ENCODE measurements around the gene NTSR1. TPM values are rescaled to one million over a fixed set of nuclear protein-coding genes. Genes with fewer than 3 reads are reported as not detected.

Gene NTSR1
- total RNA-seq, 1 experiment from 2014 or later: 4.5 TPM

GRCh38 chr20:62742979-62743776, 34.5 kb downstream of the NTSR1 start:
- Mint-ChIP-seq H3K27me3 (ENCODE audit: insufficient read depth, unreplicated experiment) (no peaks in the 10 kb centered on the region), H3K4me1 (ENCODE audit: insufficient read depth, unreplicated experiment) (peaks cover 13% of the 10 kb centered on the region), H3K4me3 (ENCODE audit: unreplicated experiment) (no peak overlapping the region), H3K27ac (ENCODE audit: low read depth, unreplicated experiment) (no peak overlapping the region), H3K9me3 (ENCODE audit: unreplicated experiment) (no peaks in the 10 kb centered on the region), H3K36me3 (ENCODE audit: insufficient read depth, unreplicated experiment) (no peaks in the 10 kb centered on the region)
- TF ChIP-seq CTCF (IDR thresholded peaks at IDR 0.05; ENCODE audit: unreplicated experiment): no peak
- BruUV-seq (replicated peaks): no TSS peak
- no peak for DNase-seq (ENCODE audit: unreplicated experiment)
- POLR2A ChIA-PET: no interaction called here
- intact Hi-C loops (cut with micrococcal nuclease): no loop called here
- CTCF ChIA-PET: interaction anchor here (0.7 to 1.8 kb wide), 2 partner anchors 9 to 88 kb away, joined by 3 to 8 read pairs; no protein-coding TSS in a partner anchor

- DNase-seq (ENCODE audit: unreplicated experiment): no peak
- Mint-ChIP-seq H3K4me3 (ENCODE audit: unreplicated experiment) (no peak overlapping the region), H3K27ac (ENCODE audit: low read depth, unreplicated experiment) (no peak overlapping the region), H3K36me3 (ENCODE audit: insufficient read depth, unreplicated experiment) (no peaks in the 10 kb centered on the region), H3K4me1 (ENCODE audit: insufficient read depth, unreplicated experiment) (peaks cover 11% of the 10 kb centered on the region), H3K27me3 (ENCODE audit: insufficient read depth, unreplicated experiment) (no peaks in the 10 kb centered on the region), H3K9me3 (ENCODE audit: unreplicated experiment) (no peaks in the 10 kb centered on the region)
- ChIA-PET POLR2A (interaction anchor here (0.9 kb wide), 1 partner anchor 29 kb away, joined by 3 read pairs; no protein-coding TSS in a partner anchor), CTCF (interaction anchor here (0.6 kb wide), 1 partner anchor 47 kb away, joined by 3 read pairs; no protein-coding TSS in a partner anchor)
- intact Hi-C loops (cut with micrococcal nuclease): no loop called here
- BruUV-seq (replicated peaks): no TSS peak
- no peak for TF ChIP-seq CTCF (IDR thresholded peaks at IDR 0.05; ENCODE audit: unreplicated experiment)
These were observed 35.2 kb downstream of the NTSR1 start for GRCh38 chr20:62743777-62744317.

- no peaks in the 10 kb centered on the region for H3K36me3 Mint-ChIP-seq (ENCODE audit: insufficient read depth, unreplicated experiment)
- no peak overlapping the region for H3K4me3 Mint-ChIP-seq (ENCODE audit: unreplicated experiment)
- no peak for TF ChIP-seq CTCF (IDR thresholded peaks at IDR 0.05; ENCODE audit: unreplicated experiment)
- H3K4me1 Mint-ChIP-seq (ENCODE audit: insufficient read depth, unreplicated experiment): peaks cover 6% of the 10 kb centered on the region
- no TSS peak for BruUV-seq (replicated peaks)
- no peak overlapping the region for H3K27ac Mint-ChIP-seq (ENCODE audit: low read depth, unreplicated experiment)
- CTCF ChIA-PET: no interaction called here
- no peaks in the 10 kb centered on the region for H3K9me3 Mint-ChIP-seq (ENCODE audit: unreplicated experiment)
- no peaks in the 10 kb centered on the region for H3K27me3 Mint-ChIP-seq (ENCODE audit: insufficient read depth, unreplicated experiment)
- no peak for DNase-seq (ENCODE audit: unreplicated experiment)
- POLR2A ChIA-PET: interaction anchor here (0.9 kb wide), 1 partner anchor 28 kb away, joined by 3 read pairs; no protein-coding TSS in a partner anchor
- intact Hi-C loops (cut with micrococcal nuclease): no loop called here
These were observed 36.1 kb downstream of the NTSR1 start for GRCh38 chr20:62744741-62745191.

- Mint-ChIP-seq H3K4me3 (ENCODE audit: unreplicated experiment) (no peak overlapping the region), H3K4me1 (ENCODE audit: insufficient read depth, unreplicated experiment) (no peaks in the 10 kb centered on the region), H3K27ac (ENCODE audit: low read depth, unreplicated experiment) (no peak overlapping the region), H3K27me3 (ENCODE audit: insufficient read depth, unreplicated experiment) (no peaks in the 10 kb centered on the region), H3K36me3 (ENCODE audit: insufficient read depth, unreplicated experiment) (no peaks in the 10 kb centered on the region), H3K9me3 (ENCODE audit: unreplicated experiment) (no peaks in the 10 kb centered on the region)
- DNase-seq (ENCODE audit: unreplicated experiment): no peak
- no peak for TF ChIP-seq CTCF (IDR thresholded peaks at IDR 0.05; ENCODE audit: unreplicated experiment)
- intact Hi-C loops (cut with micrococcal nuclease): no loop called here
- ChIA-PET CTCF (interaction anchor here (0.6 kb wide), 1 partner anchor 29 kb away, joined by 3 read pairs; no protein-coding TSS in a partner anchor), POLR2A (interaction anchor here (1.2 kb wide), 1 partner anchor 51 kb away, joined by 4 read pairs; the partner anchor contains the start of gene MRGBP)
- BruUV-seq (replicated peaks): no TSS peak
These were observed 36.8 kb downstream of the NTSR1 start for GRCh38 chr20:62745279-62745951.

All from MCF 10A (cell line).